ENCODE results near the gene ZBTB40.

Gene ZBTB40

GRCh38 chr1:22436948-22437347 lies 14.7 kb upstream of the ZBTB40 start:
- no peak for DNase-seq

GRCh38 chr1:22437573-22437972 lies 14.1 kb upstream of the ZBTB40 start:
- DNase-seq = no peak

- DNase-seq = no peak
Measured at GRCh38 chr1:22440582-22440981, 11.1 kb upstream of the ZBTB40 start.

GRCh38 chr1:22442212-22442894 lies 9.3 kb upstream of the ZBTB40 start:
- no peak for DNase-seq

GRCh38 chr1:22443332-22443731 lies 8.3 kb upstream of the ZBTB40 start:
- no peak for DNase-seq

GRCh38 chr1:22444856-22445255 lies 6.8 kb upstream of the ZBTB40 start:
- DNase-seq = no peak

- no peak for DNase-seq
Measured at GRCh38 chr1:22447621-22448111, 4.0 kb upstream of the ZBTB40 start.

GRCh38 chr1:22449636-22450035 lies 2.0 kb upstream of the ZBTB40 start:
- DNase-seq = no peak

- DNase-seq = peak; percentile 82
Measured at GRCh38 chr1:22450351-22451021, 1.2 kb upstream of the ZBTB40 start.

GRCh38 chr1:22452481-22452957 lies 868 bp downstream of the ZBTB40 start:
- DNase-seq = peak; percentile 76

GRCh38 chr1:22453181-22453580 lies 1.5 kb downstream of the ZBTB40 start:
- no peak for DNase-seq

GRCh38 chr1:22454476-22455056 lies 2.9 kb downstream of the ZBTB40 start:
- no peak for DNase-seq

- no peak for DNase-seq
Measured at GRCh38 chr1:22457345-22457744, 5.7 kb downstream of the ZBTB40 start.

- DNase-seq = no peak
Measured at GRCh38 chr1:22457836-22458235, 6.2 kb downstream of the ZBTB40 start.

- no peak for DNase-seq
Measured at GRCh38 chr1:22461100-22461499, 9.4 kb downstream of the ZBTB40 start.

- no peak for DNase-seq
Measured at GRCh38 chr1:22461678-22462527, 10.3 kb downstream of the ZBTB40 start.

- no peak for DNase-seq
Measured at GRCh38 chr1:22462928-22463327, 11.3 kb downstream of the ZBTB40 start.

- DNase-seq = no peak
Measured at GRCh38 chr1:22465015-22465565, 13.4 kb downstream of the ZBTB40 start.

GRCh38 chr1:22465671-22466070 lies 14.0 kb downstream of the ZBTB40 start:
- DNase-seq = no peak

GRCh38 chr1:22470227-22470626 lies 18.6 kb downstream of the ZBTB40 start:
- no peak for DNase-seq

GRCh38 chr1:22471078-22471477 lies 19.4 kb downstream of the ZBTB40 start:
- no peak for DNase-seq

GRCh38 chr1:22471610-22472009 lies 20.0 kb downstream of the ZBTB40 start:
- DNase-seq = no peak

GRCh38 chr1:22472596-22472995 lies 20.9 kb downstream of the ZBTB40 start:
- DNase-seq = no peak
